Smooth muscle cell (in vitro differentiated cells): ENCODE measurements around the gene PORCN. TPM values are rescaled to one million over a fixed set of nuclear protein-coding genes. Genes with fewer than 3 reads are reported as not detected.
A peak's percentile ranks its signal among the peaks of the same experiment; 100 is the strongest.

Source experiments
- DNase-seq: peaks from one replicate; lab custom pipeline; 2025; ENCODE audit not compliant: unreplicated experiment; lab: John Stamatoyannopoulos, UW
- H2AFZ ChIP-seq: fragments of 200-600 bp; sonication (generic); 2 replicates; pipeline ENCODE4 v1.6.0; 2016; ENCODE audit warnings: antibody characterized with exemption, low read depth, mild to moderate bottlenecking
- H3F3A ChIP-seq: fragments of 200-600 bp; sonication (generic); 2 replicates; pipeline ENCODE4 v1.6.0; 2017; ENCODE audit warnings: antibody characterized with exemption, low read depth
- H3K27ac ChIP-seq: fragments of 200-600 bp; sonication (generic); 2 replicates; pipeline ENCODE4 v1.5.1; 2016; ENCODE audit warnings: low read depth, mild to moderate bottlenecking
- H3K27me3 ChIP-seq: fragments of 200-600 bp; sonication (generic); 2 replicates; pipeline ENCODE4 v1.6.1; 2016; ENCODE audit warnings: low read depth, mild to moderate bottlenecking
- H3K36me3 ChIP-seq: fragments of 200-600 bp; sonication (generic); 2 replicates; pipeline ENCODE4 v1.5.1; 2016; ENCODE audit warnings: low read depth
- H3K4me1 ChIP-seq: fragments of 200-600 bp; sonication (generic); 2 replicates; pipeline ENCODE4 v1.5.1; 2016; ENCODE audit warnings: low read depth
- H3K4me2 ChIP-seq: fragments of 200-600 bp; sonication (generic); 2 replicates; pipeline ENCODE4 v1.6.0; 2016; ENCODE audit warnings: mild to moderate bottlenecking
- H3K4me3 ChIP-seq: fragments of 200-600 bp; sonication (generic); 2 replicates; pipeline ENCODE4 v1.5.1; 2016; ENCODE audit warnings: mild to moderate bottlenecking
- H3K79me2 ChIP-seq: fragments of 200-600 bp; sonication (generic); 2 replicates; pipeline ENCODE4 v1.6.0; 2016; ENCODE audit warnings: low read depth, mild to moderate bottlenecking
- H3K9ac ChIP-seq: fragments of 200-600 bp; sonication (generic); 2 replicates; pipeline ENCODE4 v1.6.0; 2016; ENCODE audit warnings: low read depth
- H3K9me3 ChIP-seq: fragments of 200-600 bp; sonication (generic); replicated peaks from 2 replicates; pipeline ENCODE4 v1.5.1; 2016; ENCODE audit warnings: low read depth
- H4K20me1 ChIP-seq: fragments of 200-600 bp; sonication (generic); 2 replicates; pipeline ENCODE4 v1.6.0; 2016; ENCODE audit warnings: low read depth
- CTCF ChIP-seq: fragments of 200-600 bp; sonication (generic); IDR thresholded peaks from 2 replicates; pipeline ENCODE4 v1.5.1; 2017; ENCODE audit warnings: borderline replicate concordance, mild to moderate bottlenecking, antibody characterized with exemption; ENCODE audit not compliant: insufficient read depth, poor library complexity, severe bottlenecking
- WGBS: methylation state at CpG from one replicate; pipeline ENCODE4 v1.1.7; 2016; ENCODE audit warnings: low lambda C conversion rate; 5-methylcytosine and 5-hydroxymethylcytosine counted together
- polyA plus RNA-seq: library from polyadenylated mRNA; unstranded; fragments of >200 nt; fragmentation: Nextera tagmentation; extraction: Ambion mirVana; gene quantifications from 2 replicates; pipeline ENCODE4 v1.2.1, GENCODE V29; 2016
- total RNA-seq: library from RNA; depleted of rRNA; stranded (reverse); fragments of >200 nt; gene quantifications from 2 replicates; pipeline ENCODE4 v1.2.3, GENCODE V29; 2014

The PORCN gene
- total and polyA plus RNA-seq, 2 experiments from 2014 or later, result 14.8 to 25.5 TPM

GRCh38 chrX:48509245-48509590 lies 426 bp downstream of the PORCN start:
- TF ChIP-seq CTCF, result no peak
- H3K9ac ChIP-seq, result no peak overlapping the region
- H3K79me2 ChIP-seq, result no peaks in the 10 kb centered on the region
- H3K4me1 ChIP-seq, result no peaks in the 10 kb centered on the region
- no peak overlapping the region for H3K27ac ChIP-seq
- no peaks in the 10 kb centered on the region for H3K27me3 ChIP-seq
- DNase-seq, result no peak
- H3F3A ChIP-seq, result no peaks in the 10 kb centered on the region
- H3K4me2 ChIP-seq, result peak overlapping the region; percentile 89
- WGBS, result 53% methylated on average over 8 of the region's 16 CpGs
- no peaks in the 10 kb centered on the region for H3K9me3 ChIP-seq
- no peaks in the 10 kb centered on the region for H4K20me1 ChIP-seq
- H3K36me3 ChIP-seq, result no peaks in the 10 kb centered on the region
- peak overlapping the region; percentile 54 for H2AFZ ChIP-seq
- peak overlapping the region; percentile 67 for H3K4me3 ChIP-seq

DNA sequence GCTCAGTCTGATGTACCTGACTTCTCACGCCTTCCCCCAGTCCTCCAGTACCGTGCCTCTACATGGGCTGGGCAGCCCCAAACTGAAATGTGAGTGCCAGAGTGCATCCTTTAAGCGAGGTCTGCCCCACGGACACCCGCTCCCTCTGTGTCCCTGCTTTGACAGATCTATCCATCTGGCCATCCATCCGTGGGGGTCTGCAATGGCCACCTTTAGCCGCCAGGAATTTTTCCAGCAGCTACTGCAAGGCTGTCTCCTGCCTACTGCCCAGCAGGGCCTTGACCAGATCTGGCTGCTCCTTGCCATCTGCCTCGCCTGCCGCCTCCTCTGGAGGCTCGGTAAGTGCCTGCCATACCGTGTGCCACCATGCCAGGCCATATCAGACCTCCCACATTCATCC lies 827 bp downstream of the PORCN start:
- H3K27me3 ChIP-seq, result no peaks in the 10 kb centered on the region
- H3K4me1 ChIP-seq, result no peaks in the 10 kb centered on the region
- no peak for TF ChIP-seq CTCF
- H4K20me1 ChIP-seq, result no peaks in the 10 kb centered on the region
- DNase-seq, result no peak
- peak overlapping the region; percentile 67 for H3K4me3 ChIP-seq
- H3F3A ChIP-seq, result no peaks in the 10 kb centered on the region
- no peaks in the 10 kb centered on the region for H3K9me3 ChIP-seq
- WGBS, result 72% methylated on average over 11 of the region's 11 CpGs
- H3K4me2 ChIP-seq, result peak overlapping the region; percentile 89
- no peak overlapping the region for H3K27ac ChIP-seq
- H2AFZ ChIP-seq, result no peak overlapping the region
- no peaks in the 10 kb centered on the region for H3K79me2 ChIP-seq
- H3K36me3 ChIP-seq, result no peaks in the 10 kb centered on the region
- H3K9ac ChIP-seq, result no peak overlapping the region

- no peaks in the 10 kb centered on the region for H3K4me1 ChIP-seq
- no peaks in the 10 kb centered on the region for H3F3A ChIP-seq
- TF ChIP-seq CTCF, result peak; percentile 27
- no peaks in the 10 kb centered on the region for H3K36me3 ChIP-seq
- no peak for DNase-seq
- H3K27ac ChIP-seq, result no peak overlapping the region
- WGBS, result 79% methylated on average over 3 of the region's 4 CpGs
- H3K27me3 ChIP-seq, result no peaks in the 10 kb centered on the region
- H2AFZ ChIP-seq, result no peak overlapping the region
- no peaks in the 10 kb centered on the region for H4K20me1 ChIP-seq
- no peak overlapping the region for H3K4me2 ChIP-seq
- no peaks in the 10 kb centered on the region for H3K79me2 ChIP-seq
- no peak overlapping the region for H3K9ac ChIP-seq
- H3K4me3 ChIP-seq, result no peak overlapping the region
- no peaks in the 10 kb centered on the region for H3K9me3 ChIP-seq
These were observed 2.8 kb downstream of the PORCN start for GRCh38 chrX:48511560-48511959.

DNA sequence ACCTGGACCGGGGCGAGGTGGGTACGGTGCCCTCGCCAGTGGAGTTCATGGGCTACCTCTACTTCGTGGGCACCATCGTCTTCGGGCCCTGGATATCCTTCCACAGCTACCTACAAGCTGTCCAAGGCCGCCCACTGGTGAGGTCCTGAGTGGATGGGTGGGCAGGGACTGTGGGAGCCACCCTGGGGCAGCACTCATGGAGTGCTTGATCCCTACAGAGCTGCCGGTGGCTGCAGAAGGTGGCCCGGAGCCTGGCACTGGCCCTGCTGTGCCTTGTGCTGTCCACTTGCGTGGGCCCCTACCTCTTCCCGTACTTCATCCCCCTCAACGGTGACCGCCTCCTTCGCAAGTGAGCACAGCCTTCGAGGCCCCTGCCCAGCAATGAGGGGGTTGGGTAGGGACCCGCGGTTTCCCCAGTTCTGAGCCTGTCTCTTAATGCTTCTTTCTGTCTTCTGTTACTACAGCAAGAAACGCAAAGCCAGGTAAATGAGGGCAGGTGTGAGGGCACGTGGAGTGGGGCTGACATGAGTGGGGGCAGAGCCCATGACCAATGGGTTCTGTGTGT lies 3.7 kb downstream of the PORCN start:
- Histone ChIP-seq H3K4me2 (no peak overlapping the region), H4K20me1 (no peaks in the 10 kb centered on the region), H3K27ac (no peak overlapping the region), H3K9me3 (no peaks in the 10 kb centered on the region), H3K4me1 (no peaks in the 10 kb centered on the region), H3F3A (no peaks in the 10 kb centered on the region), H3K9ac (no peak overlapping the region), H3K36me3 (no peaks in the 10 kb centered on the region), H2AFZ (no peak overlapping the region), H3K79me2 (no peaks in the 10 kb centered on the region), H3K4me3 (no peak overlapping the region), H3K27me3 (no peaks in the 10 kb centered on the region)
- TF ChIP-seq CTCF, result no peak
- DNase-seq, result no peak
- WGBS, result 90% methylated on average over 20 of the region's 20 CpGs
